Right lobe of liver (tissue), 6 donors: ENCODE measurements around the gene SPRR4. TPM values are rescaled to one million over a fixed set of nuclear protein-coding genes. Genes with fewer than 3 reads are reported as not detected.

Experiments used
- ATAC-seq, 4 donors: fragments of 200-7000 bp; cut with Tn5 transposase; one replicate each; pipeline ENCODE4 v1.9.1; 2020; ENCODE audit warnings: mild to moderate bottlenecking in 4 of 4, moderate library complexity in 4 of 4
- DNase-seq, 3 donors: peaks; one replicate each; pipeline ENCODE4 v3.0.0-alpha.2; 2020
- H3K27ac ChIP-seq, 3 donors: fragments of 200-600 bp; one replicate each; pipeline ENCODE4 v1.8.0; 2022
- H3K27me3 ChIP-seq, 2 donors: fragments of 200-600 bp; one replicate each; pipeline ENCODE4 v1.8.0; 2022
- H3K36me3 ChIP-seq, 4 donors: fragments of 200-600 bp; sonication (generic) in 1 of 4; one replicate each; pipeline versions ENCODE4 v1.5.1 to v1.8.0; 2017 to 2022; ENCODE audit warnings: control low read depth in 1 of 4
- H3K4me1 ChIP-seq, 4 donors: fragments of 200-600 bp; sonication (generic) in 1 of 4; one replicate each; pipeline versions ENCODE4 v1.5.1 to v1.8.0; 2017 to 2022; ENCODE audit warnings: control low read depth in 1 of 4
- H3K4me3 ChIP-seq, 3 donors: fragments of 200-600 bp; one replicate each; pipeline ENCODE4 v1.8.0; 2022
- H3K9me3 ChIP-seq, 4 donors: fragments of 200-600 bp; sonication (generic) in 1 of 4; one replicate each; pipeline versions ENCODE4 v1.5.1 to v1.8.0; 2017 to 2022; ENCODE audit warnings: control low read depth in 1 of 4
- CTCF ChIP-seq, 4 donors: fragments of 200-600 bp in 3 of 4; fragments of 450-650 bp in 1 of 4; IDR thresholded peaks; one replicate each; pipeline versions ENCODE4 v1.5.1 to v1.8.0; 2016 to 2022; ENCODE audit warnings: antibody characterized with exemption in 4 of 4, mild to moderate bottlenecking in 2 of 4
- POLR2A ChIP-seq: fragments of 450-650 bp; IDR thresholded peaks from one replicate; pipeline ENCODE4 v1.6.1; 2017; ENCODE audit warnings: antibody characterized with exemption, mild to moderate bottlenecking
- WGBS: methylation state at CpG from one replicate; pipeline ENCODE4 v1.1.6; 2018; ENCODE audit warnings: low coverage, low lambda C conversion rate; ENCODE audit not compliant: insufficient coverage; ENCODE audit errors: missing lambda C conversion rate; 5-methylcytosine and 5-hydroxymethylcytosine counted together
- intact Hi-C, 2 donors: fragments of 100-400 bp; cut with DNase I; formaldehyde crosslinking; loops; one replicate each; pipeline versions ENCODE4 v1.11.2 to v1.14.1; 2022
- total RNA-seq, 6 experiments: library from RNA; depleted of rRNA in 2 of 6; stranded (reverse); fragments of >200 nt in 2 of 6; fragmentation: NEBNext Ultra II Directional in 3 of 6; extraction: Animal tissue kit (Norgen Biotek cat#: 25700) in 3 of 6; gene quantifications; one replicate each; pipeline versions ENCODE4 v1.1.0 to v1.2.4, GENCODE V29; 2016 to 2023
- donor health status: DM: no; HTN: yes; CAD: no.
- donor health status: DM: no; HTN: no; CAD: no.
- donor health status: DM: no; HTN: no; CAD: no.
- donor health status: DM: no; HTN: yes; CAD: no.
- donor health status: DM: no; HTN: yes; CAD: no.

Gene SPRR4
- total RNA-seq, 6 experiments from 2014 or later, result not detected

GRCh38 chr1:152983743-152984142 is 13.3 kb downstream of the SPRR4 start, which contains the start of gene SPRR1A:
TSS of gene SPRR1A (plus strand) at chr1:152984081. CDS start at chr1:152985231, 1,150 bp downstream.
- WGBS, result 75% methylated on average over 3 of the region's 3 CpGs
- Histone ChIP-seq H3K4me3 (no peak within 1 kb of the TSS), H3K9me3 (no peaks in the 10 kb centered on the region), H3K27me3 (no peaks in the 10 kb centered on the region), H3K36me3 (no peaks in the 10 kb centered on the region), H3K27ac (no peak within 1 kb of the TSS), H3K4me1 (no peaks in the 10 kb centered on the region)
- ATAC-seq (no peak), DNase-seq (no peak)
- TF ChIP-seq POLR2A, result no peak
- TF ChIP-seq CTCF (IDR thresholded peaks at IDR 0.05), result no peak
- intact Hi-C loops, result no loop called here

- whole genome bisulfite sequencing, result 60% methylated on average over 2 of the region's 2 CpGs
- no peaks in the 10 kb centered on the region for H3K9me3 ChIP-seq
- H3K27ac ChIP-seq, result no peak overlapping the region
- H3K4me1 ChIP-seq, result no peaks in the 10 kb centered on the region
- intact Hi-C loops, result no loop called here
- no peak for TF ChIP-seq CTCF (IDR thresholded peaks at IDR 0.05)
- no peak for TF ChIP-seq POLR2A
- no peak overlapping the region for H3K4me3 ChIP-seq
- no peak for ATAC-seq
- H3K36me3 ChIP-seq, result no peaks in the 10 kb centered on the region
- no peaks in the 10 kb centered on the region for H3K27me3 ChIP-seq
- DNase-seq, result no peak
These were observed 16.1 kb downstream of the SPRR4 start for GRCh38 chr1:152986578-152986977.

- H3K4me1 ChIP-seq, result no peaks in the 10 kb centered on the region
- H3K9me3 ChIP-seq, result no peaks in the 10 kb centered on the region
- H3K27me3 ChIP-seq, result no peaks in the 10 kb centered on the region
- DNase-seq (no peak), ATAC-seq (no peak)
- intact Hi-C loops, result no loop called here
- no peak overlapping the region for H3K27ac ChIP-seq
- TF ChIP-seq CTCF (IDR thresholded peaks at IDR 0.05) (no peak), POLR2A (no peak)
- H3K36me3 ChIP-seq, result no peaks in the 10 kb centered on the region
- no peak overlapping the region for H3K4me3 ChIP-seq
- 79% methylated on average over 6 of the region's 6 CpGs for WGBS
These were observed 22.7 kb downstream of the SPRR4 start for GRCh38 chr1:152993186-152993585.

GRCh38 chr1:152995842-152996241 is 25.4 kb downstream of the SPRR4 start:
- Histone ChIP-seq H3K4me3 (no peak overlapping the region), H3K27ac (no peak overlapping the region), H3K9me3 (no peaks in the 10 kb centered on the region), H3K36me3 (no peaks in the 10 kb centered on the region), H3K4me1 (no peaks in the 10 kb centered on the region), H3K27me3 (no peaks in the 10 kb centered on the region)
- intact Hi-C loops, result no loop called here
- ATAC-seq (no peak), DNase-seq (no peak)
- TF ChIP-seq CTCF (IDR thresholded peaks at IDR 0.05) (no peak), POLR2A (no peak)
- 17% methylated on average over 1 of the region's 1 CpG for WGBS
